Measurements from ENCODE around the gene SSR4. TPM values are rescaled to one million over a fixed set of nuclear protein-coding genes. Genes with fewer than 3 reads are reported as not detected.

SSR4 gene
- polyA plus RNA-seq, 1 experiment, result 598 TPM

- POLR2A ChIA-PET, result no interaction called here
These were observed 10.0 kb upstream of the SSR4 start for GRCh38 chrX:153784325-153784967.

GRCh38 chrX:153786669-153787068 is 7.8 kb upstream of the SSR4 start:
- DNase-seq (ENCODE audit: low read depth), result no peak
- POLR2A ChIA-PET, result no interaction called here
- CTCF ChIA-PET, result no interaction called here
- Histone ChIP-seq H3K4me3 (ENCODE audit: low read depth, low read length) (no peak overlapping the region), H3K27me3 (ENCODE audit: control insufficient read depth, insufficient read depth, low read length) (no peaks in the 10 kb centered on the region), H3K36me3 (ENCODE audit: control insufficient read depth, insufficient read depth, low read length) (peaks cover 17% of the 10 kb centered on the region)
- no peak for TF ChIP-seq CTCF (IDR thresholded peaks at IDR 0.05; ENCODE audit: insufficient read depth, low read depth, low read length)

More at GRCh38 chrX:153784325-153784967, 10.0 kb upstream of the SSR4 start:
- Histone ChIP-seq H3K4me3 (ENCODE audit: low read depth, low read length) (no peak overlapping the region), H3K36me3 (ENCODE audit: control insufficient read depth, insufficient read depth, low read length) (peaks cover 14% of the 10 kb centered on the region), H3K27me3 (ENCODE audit: control insufficient read depth, insufficient read depth, low read length) (no peaks in the 10 kb centered on the region)
- DNase-seq (ENCODE audit: low read depth), result no peak
- CTCF ChIA-PET, result no interaction called here
- TF ChIP-seq CTCF (IDR thresholded peaks at IDR 0.05; ENCODE audit: insufficient read depth, low read depth, low read length), result no peak

GRCh38 chrX:153789654-153790053 is 4.8 kb upstream of the SSR4 start:
- no peak for DNase-seq (ENCODE audit: low read depth)
- Histone ChIP-seq H3K27me3 (ENCODE audit: control insufficient read depth, insufficient read depth, low read length) (no peaks in the 10 kb centered on the region), H3K36me3 (ENCODE audit: control insufficient read depth, insufficient read depth, low read length) (peaks cover 15% of the 10 kb centered on the region), H3K4me3 (ENCODE audit: low read depth, low read length) (no peak overlapping the region)
- CTCF ChIA-PET, result interaction anchor here (1.0 kb wide), 1 partner anchor 23 kb away, joined by 3 read pairs; no protein-coding TSS in a partner anchor
- TF ChIP-seq CTCF (IDR thresholded peaks at IDR 0.05; ENCODE audit: insufficient read depth, low read depth, low read length), result no peak
- POLR2A ChIA-PET, result no interaction called here

GRCh38 chrX:153791104-153791852 is 3.2 kb upstream of the SSR4 start:
- Histone ChIP-seq H3K27me3 (ENCODE audit: control insufficient read depth, insufficient read depth, low read length) (no peaks in the 10 kb centered on the region), H3K4me3 (ENCODE audit: low read depth, low read length) (no peak overlapping the region), H3K36me3 (ENCODE audit: control insufficient read depth, insufficient read depth, low read length) (peaks cover 14% of the 10 kb centered on the region)
- no peak for DNase-seq (ENCODE audit: low read depth)
- ChIA-PET CTCF (interaction anchor here (1.5 kb wide), 1 partner anchor 27 kb away, joined by 3 read pairs; the partner anchor contains the start of gene PLXNB3), POLR2A (no interaction called here)
- no peak for TF ChIP-seq CTCF (IDR thresholded peaks at IDR 0.05; ENCODE audit: insufficient read depth, low read depth, low read length)

- H3K4me3 ChIP-seq (ENCODE audit: low read depth, low read length), result no peak overlapping the region
- POLR2A ChIA-PET, result no interaction called here
- peaks cover 14% of the 10 kb centered on the region for H3K36me3 ChIP-seq (ENCODE audit: control insufficient read depth, insufficient read depth, low read length)
- DNase-seq (ENCODE audit: low read depth), result no peak
- CTCF ChIA-PET, result interaction anchor here (1.0 to 1.5 kb wide), 2 partner anchors 28 to 129 kb away, joined by 3 read pairs; partner anchors contain the start of gene PLXNB3
- TF ChIP-seq CTCF (IDR thresholded peaks at IDR 0.05; ENCODE audit: insufficient read depth, low read depth, low read length), result no peak
- H3K27me3 ChIP-seq (ENCODE audit: control insufficient read depth, insufficient read depth, low read length), result no peaks in the 10 kb centered on the region
These were observed 2.1 kb upstream of the SSR4 start for GRCh38 chrX:153792368-153792767.

Data from BJ (cell line).